Measurements from ENCODE around the gene EXD3. TPM values are rescaled to one million over a fixed set of nuclear protein-coding genes. Genes with fewer than 3 reads are reported as not detected.

The EXD3 gene
- polyA plus RNA-seq, 1 of the 3 experiments (the other 2 are of a cell fraction), result 11.5 TPM

- TF ChIP-seq GATA2 (CRISPR knock-in tag; IDR thresholded peaks at IDR 0.05) (no peak), RXRA (IDR thresholded peaks at IDR 0.05; ENCODE audit: borderline replicate concordance, low read depth) (no peak), ZBTB33 (IDR thresholded peaks at IDR 0.05; ENCODE audit: borderline replicate concordance, low read depth) (peak; percentile 32; the same call in 1 of the 2 replicates), YY1 (IDR thresholded peaks at IDR 0.05; ENCODE audit: low read depth) (no peak), SMC3 (IDR thresholded peaks at IDR 0.05; ENCODE audit: low read depth, low read length) (peak; percentile 45; the same call in 1 of the 2 replicates), EZH2phosphoT487 (IDR thresholded peaks at IDR 0.05; ENCODE audit: borderline replicate concordance, low read depth) (no peak), ELF1 (IDR thresholded peaks at IDR 0.05) (peak; percentile 78), FOXJ3 (CRISPR knock-in tag; IDR thresholded peaks at IDR 0.05) (no peak)
These were observed at the start of gene EXD3, which contains the start of gene NOXA1 (continued) for GRCh38 chr9:137422604-137423513.

GRCh38 chr9:137470785-137471184, 47.8 kb upstream of the EXD3 start:
- Histone ChIP-seq H3K9me3 (no peaks in the 10 kb centered on the region), H3K9me2 (no peaks in the 10 kb centered on the region), H3K27me3 (ENCODE audit: insufficient read depth) (no peaks in the 10 kb centered on the region), H3K79me2 (ENCODE audit: insufficient read depth) (no peaks in the 10 kb centered on the region), H3K4me1 (ENCODE audit: control insufficient read depth in 1 of 2, insufficient read depth in 2 of 2, low read depth in 1 of 2, low read length in 1 of 2) (no peaks in the 10 kb centered on the region), H3K9ac (no peak overlapping the region), H3K4me2 (no peak overlapping the region), H3F3A (replicated peaks; ENCODE audit: insufficient read depth) (no peaks in the 10 kb centered on the region), H3K36me3 (replicated peaks in 1 of 2; ENCODE audit: control insufficient read depth in 1 of 2, insufficient read depth in 2 of 2, low read length in 1 of 2) (no peaks in the 10 kb centered on the region), H3K4me3 (ENCODE audit: low read depth in 2 of 2, low read length in 1 of 2) (no peak overlapping the region), H4K20me1 (ENCODE audit: insufficient read depth) (no peaks in the 10 kb centered on the region), H3K27ac (ENCODE audit: low read depth in 2 of 2, low read length in 1 of 2) (no peak overlapping the region), H2AFZ (ENCODE audit: low read depth) (no peak overlapping the region)
- ChIA-PET POLR2A (no interaction called here), CTCF (no interaction called here)
- DNase-seq, result no peak
- TF ChIP-seq EP300 (IDR thresholded peaks at IDR 0.05; ENCODE audit: borderline replicate concordance in 1 of 2, low read depth in 1 of 2, low read length in 1 of 2) (no peak), NFIC (IDR thresholded peaks at IDR 0.05; ENCODE audit: borderline replicate concordance) (no peak), FOXM1 (IDR thresholded peaks at IDR 0.05; ENCODE audit: low read depth) (no peak), FOSL2 (IDR thresholded peaks at IDR 0.05; ENCODE audit: borderline replicate concordance, low read depth) (no peak), SMC3 (IDR thresholded peaks at IDR 0.05; ENCODE audit: low read depth, low read length) (no peak), SIN3A (IDR thresholded peaks at IDR 0.05; ENCODE audit: borderline replicate concordance, low read depth, low read length) (no peak), FOXJ3 (CRISPR knock-in tag; IDR thresholded peaks at IDR 0.05) (no peak), JUND (IDR thresholded peaks at IDR 0.05) (no peak), RCOR1 (IDR thresholded peaks at IDR 0.05; ENCODE audit: low read length) (no peak), CHD2 (IDR thresholded peaks at IDR 0.05; ENCODE audit: low read length, partially characterized antibody) (no peak), TAF1 (IDR thresholded peaks at IDR 0.05; ENCODE audit: borderline replicate concordance, low read depth, low read length) (no peak), RAD21 (IDR thresholded peaks at IDR 0.05; ENCODE audit: low read length) (no peak)
- 82% methylated on average over 7 of the region's 7 CpGs for WGBS (ENCODE audit: low lambda C conversion rate)

Data from SK-N-SH (cell line).